Measurements from ENCODE around the gene KCNJ18.

DNA sequence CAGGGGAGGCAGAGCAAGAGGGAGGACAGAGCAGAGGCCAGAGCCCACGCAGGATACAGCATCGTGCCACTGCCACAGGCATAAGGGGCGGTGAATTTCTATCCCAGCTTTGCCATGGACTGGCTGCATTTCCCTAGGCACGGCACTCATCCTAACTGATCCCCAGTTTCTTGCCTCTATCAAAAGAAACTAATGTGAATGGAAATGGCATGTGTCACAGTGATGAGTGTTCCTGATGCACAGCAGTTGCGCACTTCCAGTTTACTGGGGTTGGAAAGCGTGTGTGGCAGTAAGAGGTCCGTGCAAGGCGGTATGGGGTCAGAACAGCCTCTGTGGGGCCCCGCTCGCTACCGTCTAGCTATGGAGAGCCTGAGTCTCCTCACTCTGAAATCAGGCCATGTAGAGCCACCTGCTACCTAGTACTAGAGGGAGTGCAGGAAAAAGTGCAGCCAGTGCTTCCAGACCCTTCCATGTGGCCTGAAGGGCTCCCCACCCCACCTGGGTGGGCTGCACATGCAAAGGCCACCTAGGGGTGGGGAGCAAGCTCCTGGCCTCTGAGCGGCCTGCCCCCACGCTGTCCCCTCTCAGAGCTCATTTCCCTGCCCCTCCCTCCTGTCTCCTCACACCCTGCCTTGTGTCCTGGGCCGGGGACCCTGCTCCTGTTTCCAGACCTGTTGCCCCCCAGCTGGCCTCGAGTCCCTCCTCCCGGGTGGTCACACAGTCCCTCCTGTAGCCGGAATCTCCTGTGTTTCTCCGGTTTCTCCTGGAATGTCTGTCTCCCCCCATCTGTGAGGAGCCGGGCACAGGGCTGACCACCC is 5.0 kb upstream of the KCNJ18 start:
- TF ChIP-seq, protein P1, sequence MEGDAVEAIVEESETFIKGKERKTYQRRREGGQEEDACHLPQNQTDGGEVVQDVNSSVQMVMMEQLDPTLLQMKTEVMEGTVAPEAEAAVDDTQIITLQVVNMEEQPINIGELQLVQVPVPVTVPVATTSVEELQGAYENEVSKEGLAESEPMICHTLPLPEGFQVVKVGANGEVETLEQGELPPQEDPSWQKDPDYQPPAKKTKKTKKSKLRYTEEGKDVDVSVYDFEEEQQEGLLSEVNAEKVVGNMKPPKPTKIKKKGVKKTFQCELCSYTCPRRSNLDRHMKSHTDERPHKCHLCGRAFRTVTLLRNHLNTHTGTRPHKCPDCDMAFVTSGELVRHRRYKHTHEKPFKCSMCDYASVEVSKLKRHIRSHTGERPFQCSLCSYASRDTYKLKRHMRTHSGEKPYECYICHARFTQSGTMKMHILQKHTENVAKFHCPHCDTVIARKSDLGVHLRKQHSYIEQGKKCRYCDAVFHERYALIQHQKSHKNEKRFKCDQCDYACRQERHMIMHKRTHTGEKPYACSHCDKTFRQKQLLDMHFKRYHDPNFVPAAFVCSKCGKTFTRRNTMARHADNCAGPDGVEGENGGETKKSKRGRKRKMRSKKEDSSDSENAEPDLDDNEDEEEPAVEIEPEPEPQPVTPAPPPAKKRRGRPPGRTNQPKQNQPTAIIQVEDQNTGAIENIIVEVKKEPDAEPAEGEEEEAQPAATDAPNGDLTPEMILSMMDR (IDR thresholded peaks at IDR 0.05; ENCODE audit: low read depth, low read length, poor library complexity, severe bottlenecking): no peak
- no peak for TF ChIP-seq EZH2phosphoT487 (IDR thresholded peaks at IDR 0.05; ENCODE audit: borderline replicate concordance, low read length)

All from DOHH2 (cell line).